ENCODE results near the gene DGKI.

DNA sequence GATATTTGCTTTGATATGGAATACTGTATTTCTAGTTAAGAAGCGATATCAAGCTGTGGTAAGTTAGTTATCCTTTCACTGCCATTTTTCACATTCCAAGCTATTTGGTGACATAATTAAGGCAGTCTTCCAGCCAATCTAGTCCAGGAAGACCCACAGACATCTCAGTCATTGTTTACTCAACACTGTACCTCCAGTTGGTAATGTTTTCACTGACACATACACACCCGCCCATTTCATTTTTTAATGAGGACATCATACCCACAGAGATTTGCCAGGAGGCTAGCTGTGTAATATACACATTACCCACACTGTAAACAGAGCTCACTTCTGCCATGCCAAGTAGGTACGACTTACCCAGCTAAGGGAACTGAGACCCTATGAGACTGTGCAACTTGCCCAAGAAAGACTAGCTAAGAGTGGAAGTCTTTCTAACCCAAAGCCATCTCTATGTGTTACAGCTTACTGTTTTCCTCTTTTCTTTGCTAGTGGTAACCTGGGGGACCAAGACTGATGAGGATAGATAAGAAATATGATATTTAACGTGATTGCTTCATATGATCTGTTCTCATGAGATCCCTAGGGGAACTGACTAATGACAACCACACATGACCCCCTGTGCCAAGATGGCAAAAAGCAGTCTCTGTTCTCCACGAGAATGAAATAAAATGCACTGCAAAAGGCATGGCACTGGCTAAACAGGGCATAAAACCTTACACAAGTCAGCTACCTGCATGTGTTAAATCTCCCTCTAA, 179.0 kb downstream of the DGKI start:
- TF ChIP-seq POLR2A (IDR thresholded peaks at IDR 0.05) = no peak
- TF ChIP-seq, protein P1, sequence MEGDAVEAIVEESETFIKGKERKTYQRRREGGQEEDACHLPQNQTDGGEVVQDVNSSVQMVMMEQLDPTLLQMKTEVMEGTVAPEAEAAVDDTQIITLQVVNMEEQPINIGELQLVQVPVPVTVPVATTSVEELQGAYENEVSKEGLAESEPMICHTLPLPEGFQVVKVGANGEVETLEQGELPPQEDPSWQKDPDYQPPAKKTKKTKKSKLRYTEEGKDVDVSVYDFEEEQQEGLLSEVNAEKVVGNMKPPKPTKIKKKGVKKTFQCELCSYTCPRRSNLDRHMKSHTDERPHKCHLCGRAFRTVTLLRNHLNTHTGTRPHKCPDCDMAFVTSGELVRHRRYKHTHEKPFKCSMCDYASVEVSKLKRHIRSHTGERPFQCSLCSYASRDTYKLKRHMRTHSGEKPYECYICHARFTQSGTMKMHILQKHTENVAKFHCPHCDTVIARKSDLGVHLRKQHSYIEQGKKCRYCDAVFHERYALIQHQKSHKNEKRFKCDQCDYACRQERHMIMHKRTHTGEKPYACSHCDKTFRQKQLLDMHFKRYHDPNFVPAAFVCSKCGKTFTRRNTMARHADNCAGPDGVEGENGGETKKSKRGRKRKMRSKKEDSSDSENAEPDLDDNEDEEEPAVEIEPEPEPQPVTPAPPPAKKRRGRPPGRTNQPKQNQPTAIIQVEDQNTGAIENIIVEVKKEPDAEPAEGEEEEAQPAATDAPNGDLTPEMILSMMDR (IDR thresholded peaks at IDR 0.05) = no peak
